Measurements from ENCODE around the gene RHOBTB3. TPM values are rescaled to one million over a fixed set of nuclear protein-coding genes. Genes with fewer than 3 reads are reported as not detected.

Gene RHOBTB3
- total RNA-seq, 1 experiment from 2014 or later: 6.8 TPM

- Histone ChIP-seq H2BK5ac (ENCODE audit: insufficient read length, low read length) (no peak overlapping the region), H3K9me3 (ENCODE audit: control insufficient read depth, low read depth, low read length) (no peaks in the 10 kb centered on the region), H4K91ac (ENCODE audit: insufficient read length, low read depth, low read length) (no peak overlapping the region), H3K18ac (ENCODE audit: insufficient read length, low read depth, low read length) (no peak overlapping the region), H4K5ac (ENCODE audit: insufficient read length, low read depth, low read length) (no peak overlapping the region), H3K79me1 (ENCODE audit: insufficient read depth, low read depth, low read length, poor library complexity, severe bottlenecking) (no peaks in the 10 kb centered on the region), H2AFZ (ENCODE audit: low read length) (no peak overlapping the region), H3K9ac (ENCODE audit: extremely low read depth, insufficient read length, low read length) (no peak overlapping the region), H3K27ac (ENCODE audit: insufficient read length, low read depth, low read length) (no peak overlapping the region), H2BK12ac (ENCODE audit: insufficient read length, low read depth, low read length) (no peak overlapping the region), H3K56ac (ENCODE audit: insufficient read length, low read depth, low read length) (no peak overlapping the region), H4K8ac (replicated peaks; ENCODE audit: insufficient read length, low read depth, low read length) (no peak overlapping the region), H3K4ac (ENCODE audit: low read depth, low read length) (no peak overlapping the region), H2BK120ac (ENCODE audit: low read depth, low read length, poor library complexity, severe bottlenecking) (no peak overlapping the region), H3K27me3 (ENCODE audit: insufficient read depth, low read length) (no peaks in the 10 kb centered on the region), H3T11ph (ENCODE audit: low read length) (no peak overlapping the region), H2BK15ac (ENCODE audit: low read depth, low read length) (no peak overlapping the region), H3K79me2 (ENCODE audit: insufficient read depth, low read length) (no peaks in the 10 kb centered on the region), H3K23me2 (ENCODE audit: insufficient read length, low read depth, low read length, poor library complexity, severe bottlenecking) (no peaks in the 10 kb centered on the region), H4K20me1 (ENCODE audit: control insufficient read depth, insufficient read depth, insufficient read length) (no peaks in the 10 kb centered on the region), H3K23ac (ENCODE audit: insufficient read length, low read depth, low read length) (no peak overlapping the region), H3K14ac (ENCODE audit: insufficient read depth, low read length) (no peak overlapping the region), H3K4me1 (ENCODE audit: insufficient read depth, low read length) (no peaks in the 10 kb centered on the region; the same call in 1 of the 2 replicates), H2AK5ac (ENCODE audit: insufficient read length, low read length) (no peak overlapping the region), H2BK20ac (ENCODE audit: low read depth, low read length, poor library complexity, severe bottlenecking) (no peak overlapping the region), H3K4me2 (ENCODE audit: insufficient read depth, insufficient read length, low read length) (no peak overlapping the region)
- H3K36me3 Mint-ChIP-seq (ENCODE audit: insufficient read depth in 1 of 3, low read depth in 3 of 3): peaks cover 0 to 2% (median 0%) of the 10 kb centered on the region in 3 experiments; a peak in 1 of 7 replicates
- no peak overlapping the region for H3K27ac Mint-ChIP-seq
- no peaks in the 10 kb centered on the region for H3K27me3 Mint-ChIP-seq (ENCODE audit: low read depth)
- no peak overlapping the region for H3K4me3 Mint-ChIP-seq
- no CpG with 5 or more reads among the region's 9 CpGs for WGBS (ENCODE audit: extremely low coverage, insufficient read length, low lambda C conversion rate)
- no peak for DNase-seq
- TF ChIP-seq, protein P1, sequence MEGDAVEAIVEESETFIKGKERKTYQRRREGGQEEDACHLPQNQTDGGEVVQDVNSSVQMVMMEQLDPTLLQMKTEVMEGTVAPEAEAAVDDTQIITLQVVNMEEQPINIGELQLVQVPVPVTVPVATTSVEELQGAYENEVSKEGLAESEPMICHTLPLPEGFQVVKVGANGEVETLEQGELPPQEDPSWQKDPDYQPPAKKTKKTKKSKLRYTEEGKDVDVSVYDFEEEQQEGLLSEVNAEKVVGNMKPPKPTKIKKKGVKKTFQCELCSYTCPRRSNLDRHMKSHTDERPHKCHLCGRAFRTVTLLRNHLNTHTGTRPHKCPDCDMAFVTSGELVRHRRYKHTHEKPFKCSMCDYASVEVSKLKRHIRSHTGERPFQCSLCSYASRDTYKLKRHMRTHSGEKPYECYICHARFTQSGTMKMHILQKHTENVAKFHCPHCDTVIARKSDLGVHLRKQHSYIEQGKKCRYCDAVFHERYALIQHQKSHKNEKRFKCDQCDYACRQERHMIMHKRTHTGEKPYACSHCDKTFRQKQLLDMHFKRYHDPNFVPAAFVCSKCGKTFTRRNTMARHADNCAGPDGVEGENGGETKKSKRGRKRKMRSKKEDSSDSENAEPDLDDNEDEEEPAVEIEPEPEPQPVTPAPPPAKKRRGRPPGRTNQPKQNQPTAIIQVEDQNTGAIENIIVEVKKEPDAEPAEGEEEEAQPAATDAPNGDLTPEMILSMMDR (conservative IDR thresholded peaks at IDR 0.05): no peak
- H3K9me3 Mint-ChIP-seq: no peaks in the 10 kb centered on the region
- peaks cover 3 to 4% of the 10 kb centered on the region in 2 experiments; a peak in 1 of 4 replicates for H3K4me1 Mint-ChIP-seq
These were observed 53.6 kb downstream of the RHOBTB3 start for GRCh38 chr5:95784514-95785302.
